H9 (cell line): ENCODE results near the gene R3HDM2. TPM values are rescaled to one million over a fixed set of nuclear protein-coding genes. Genes with fewer than 3 reads are reported as not detected.

Experiments
- DNase-seq: peaks from one replicate; pipeline ENCODE4 v3.0.0-alpha.2; 2017
- H2AFZ ChIP-seq: one replicate; pipeline ENCODE4 v1.6.1; 2013; ENCODE audit warnings: mild to moderate bottlenecking, low read length, control low read depth, moderate library complexity
- H2AK5ac ChIP-seq: 2 replicates; pipeline ENCODE4 v1.6.1; 2013; ENCODE audit warnings: low read length, control low read depth, mixed read lengths; ENCODE audit not compliant: insufficient read length
- H2BK120ac ChIP-seq: one replicate; pipeline ENCODE4 v1.6.1; 2013; ENCODE audit warnings: low read depth, mild to moderate bottlenecking, low read length, control low read depth, inconsistent platforms; ENCODE audit not compliant: poor library complexity, severe bottlenecking
- H2BK12ac ChIP-seq: 2 replicates; pipeline ENCODE4 v1.6.1; 2013; ENCODE audit warnings: low read length, control low read depth, mixed read lengths, low read depth; ENCODE audit not compliant: insufficient read length
- H2BK15ac ChIP-seq: 2 replicates; pipeline ENCODE4 v1.6.1; 2013; ENCODE audit warnings: low read depth, low read length, control low read depth
- H2BK20ac ChIP-seq: one replicate; pipeline ENCODE4 v1.6.1; 2013; ENCODE audit warnings: low read depth, mild to moderate bottlenecking, low read length, control low read depth, inconsistent platforms; ENCODE audit not compliant: poor library complexity, severe bottlenecking
- H2BK5ac ChIP-seq: 2 replicates; pipeline ENCODE4 v1.6.1; 2013; ENCODE audit warnings: low read length, control low read depth, mixed read lengths; ENCODE audit not compliant: insufficient read length
- H3K14ac ChIP-seq: 2 replicates; pipeline ENCODE4 v1.6.1; 2013; ENCODE audit warnings: low read length, control low read depth; ENCODE audit not compliant: insufficient read depth
- H3K18ac ChIP-seq: 2 replicates; pipeline ENCODE4 v1.6.1; 2013; ENCODE audit warnings: low read depth, mild to moderate bottlenecking, mixed read lengths, low read length, control low read depth; ENCODE audit not compliant: insufficient read length
- H3K23ac ChIP-seq: 2 replicates; pipeline ENCODE4 v1.6.1; 2013; ENCODE audit warnings: low read length, control low read depth, mixed read lengths, low read depth; ENCODE audit not compliant: insufficient read length
- H3K23me2 ChIP-seq: 2 replicates; pipeline ENCODE4 v1.6.1; 2013; ENCODE audit warnings: low read depth, mild to moderate bottlenecking, mixed read lengths, low read length, control low read depth; ENCODE audit not compliant: insufficient read length, poor library complexity, severe bottlenecking
- H3K27ac ChIP-seq: 2 replicates; pipeline ENCODE4 v1.5.1; 2013; ENCODE audit warnings: low read length, control low read depth, mixed read lengths, low read depth; ENCODE audit not compliant: insufficient read length
- H3K27me3 ChIP-seq: 2 replicates; pipeline ENCODE4 v1.6.1; 2013; ENCODE audit warnings: low read length, control low read depth, inconsistent platforms; ENCODE audit not compliant: insufficient read depth
- H3K4ac ChIP-seq: 2 replicates; pipeline ENCODE4 v1.6.1; 2013; ENCODE audit warnings: low read depth, mild to moderate bottlenecking, control low read depth, inconsistent platforms, low read length, moderate library complexity
- H3K4me1 ChIP-seq: 2 replicates; pipeline ENCODE4 v1.6.1; 2013; ENCODE audit warnings: low read length, control low read depth, inconsistent platforms; ENCODE audit not compliant: insufficient read depth
- H3K4me2 ChIP-seq: 2 replicates; pipeline ENCODE4 v1.6.1; 2013; ENCODE audit warnings: low read length, control low read depth, mixed read lengths; ENCODE audit not compliant: insufficient read length, insufficient read depth
- H3K56ac ChIP-seq: 2 replicates; pipeline ENCODE4 v1.6.1; 2013; ENCODE audit warnings: low read depth, mild to moderate bottlenecking, mixed read lengths, low read length, control low read depth; ENCODE audit not compliant: insufficient read length
- H3K79me1 ChIP-seq: 2 replicates; pipeline ENCODE4 v1.6.1; 2013; ENCODE audit warnings: low read depth, mild to moderate bottlenecking, moderate library complexity, low read length, control low read depth, inconsistent platforms; ENCODE audit not compliant: insufficient read depth, poor library complexity, severe bottlenecking
- H3K79me2 ChIP-seq: 2 replicates; pipeline ENCODE4 v1.6.1; 2013; ENCODE audit warnings: low read length, control low read depth, inconsistent platforms; ENCODE audit not compliant: insufficient read depth
- H3K9ac ChIP-seq: 2 replicates; pipeline ENCODE4 v1.6.1; 2013; ENCODE audit warnings: low read length, control low read depth, mixed read lengths; ENCODE audit not compliant: insufficient read length; ENCODE audit errors: extremely low read depth
- H3K9me3 ChIP-seq: one replicate; pipeline ENCODE4 v1.6.1; 2013; ENCODE audit warnings: low read depth, low read length, inconsistent platforms; ENCODE audit not compliant: control insufficient read depth
- H3T11ph ChIP-seq: one replicate; pipeline ENCODE4 v1.6.1; 2013; ENCODE audit warnings: mild to moderate bottlenecking, low read length, control low read depth, inconsistent platforms
- H4K20me1 ChIP-seq: one replicate; pipeline ENCODE4 v1.6.1; 2013; ENCODE audit not compliant: control insufficient read depth, insufficient read length, insufficient read depth
- H4K5ac ChIP-seq: 2 replicates; pipeline ENCODE4 v1.6.1; 2013; ENCODE audit warnings: low read depth, mild to moderate bottlenecking, mixed read lengths, low read length, control low read depth; ENCODE audit not compliant: insufficient read length
- H4K8ac ChIP-seq: replicated peaks from 2 replicates; pipeline ENCODE4 v1.6.1; 2013; ENCODE audit warnings: low read length, control low read depth, mixed read lengths, low read depth; ENCODE audit not compliant: insufficient read length
- H4K91ac ChIP-seq: 2 replicates; pipeline ENCODE4 v1.6.1; 2013; ENCODE audit warnings: low read depth, mild to moderate bottlenecking, moderate library complexity, mixed read lengths, low read length, control low read depth; ENCODE audit not compliant: insufficient read length
- H3K27ac Mint-ChIP-seq, 3 experiments: 2 replicates in 2 of 3; 3 replicates in 1 of 3; pipeline ENCODE4 v1.8.0; 2020 to 2021; ENCODE audit warnings: mixed read lengths in 3 of 3, mild to moderate bottlenecking in 1 of 3, moderate library complexity in 1 of 3
- H3K27me3 Mint-ChIP-seq: 2 replicates; pipeline ENCODE4 v1.8.0; 2021; ENCODE audit warnings: low read depth, mild to moderate bottlenecking, moderate library complexity, mixed read lengths
- H3K36me3 Mint-ChIP-seq, 3 experiments: 2 replicates in 2 of 3; 3 replicates in 1 of 3; pipeline ENCODE4 v1.8.0; 2020 to 2021; ENCODE audit warnings: low read depth in 3 of 3, mixed read lengths in 3 of 3; ENCODE audit not compliant: insufficient read depth in 1 of 3
- H3K4me1 Mint-ChIP-seq, 2 experiments: 2 replicates each; pipeline ENCODE4 v1.8.0; 2020; ENCODE audit warnings: mixed read lengths in 2 of 2
- H3K4me3 Mint-ChIP-seq, 2 experiments: 2 replicates in 1 of 2; 3 replicates in 1 of 2; pipeline ENCODE4 v1.8.0; 2020 to 2021; ENCODE audit warnings: mild to moderate bottlenecking in 2 of 2, mixed read lengths in 2 of 2, moderate library complexity in 1 of 2
- H3K9me3 Mint-ChIP-seq, 2 experiments: 2 replicates in 1 of 2; 3 replicates in 1 of 2; pipeline ENCODE4 v1.8.0; 2020; ENCODE audit warnings: mild to moderate bottlenecking in 2 of 2, mixed read lengths in 2 of 2, moderate library complexity in 1 of 2
- CTCF ChIP-seq: fragments of 200-600 bp; sonication (generic); conservative IDR thresholded peaks from 3 replicates; pipeline ENCODE4 v1.8.0; 2021; ENCODE audit warnings: antibody characterized with exemption, mild to moderate bottlenecking
- WGBS: extraction: QIAGEN DNeasy Blood & Tissue Kit; methylation state at CpG from one replicate; pipeline ENCODE4 v1.1.7; 2013; ENCODE audit warnings: missing lambda C conversion rate, low lambda C conversion rate, mixed read lengths; ENCODE audit not compliant: insufficient read length; ENCODE audit errors: extremely low coverage; 5-methylcytosine and 5-hydroxymethylcytosine counted together
- total RNA-seq: library from RNA; stranded (reverse); gene quantifications from 2 replicates; pipeline ENCODE4 v1.2.1, GENCODE V29; 2021

Gene R3HDM2
- total RNA-seq, 1 experiment from 2014 or later, result 43.9 TPM

- Histone ChIP-seq H4K20me1 (no peaks in the 10 kb centered on the region), H3K18ac (no peak overlapping the region), H3K4me1 (no peaks in the 10 kb centered on the region), H2BK120ac (no peak overlapping the region), H3K9me3 (no peaks in the 10 kb centered on the region), H4K91ac (no peak overlapping the region), H2BK12ac (no peak overlapping the region), H3K9ac (no peak overlapping the region), H2BK20ac (no peak overlapping the region), H3K14ac (no peak overlapping the region), H2AFZ (no peak overlapping the region), H2BK5ac (no peak overlapping the region), H4K5ac (no peak overlapping the region), H3T11ph (no peak overlapping the region), H2BK15ac (no peak overlapping the region), H3K23me2 (no peaks in the 10 kb centered on the region), H3K79me2 (no peaks in the 10 kb centered on the region), H3K79me1 (no peaks in the 10 kb centered on the region), H3K27me3 (no peaks in the 10 kb centered on the region), H3K4ac (no peak overlapping the region), H3K56ac (no peak overlapping the region), H2AK5ac (no peak overlapping the region), H3K27ac (no peak overlapping the region), H3K23ac (no peak overlapping the region), H4K8ac (no peak overlapping the region), H3K4me2 (no peak overlapping the region)
- H3K4me1 Mint-ChIP-seq, result peaks cover 0 to 6% of the 10 kb centered on the region in 2 experiments; a peak in 3 of 4 replicates
- H3K27ac Mint-ChIP-seq, result peak overlapping the region in 1 of 3 experiments; percentile 21; a peak in 1 of 7 replicates
- no CpG with 5 or more reads among the region's 7 CpGs for WGBS
- H3K4me3 Mint-ChIP-seq, result no peak overlapping the region
- H3K9me3 Mint-ChIP-seq, result peaks cover 14 to 15% of the 10 kb centered on the region in 2 experiments
- no peaks in the 10 kb centered on the region for H3K27me3 Mint-ChIP-seq
- TF ChIP-seq CTCF, result peak; percentile 30; the same call in 2 of the 3 replicates
- no peak for DNase-seq
- peaks cover 13 to 23% (median 17%) of the 10 kb centered on the region in 3 experiments for H3K36me3 Mint-ChIP-seq
Observed at GRCh38 chr12:57368349-57369095, 62.3 kb downstream of the R3HDM2 start.
